GM18867 (cell line): ENCODE measurements around the gene WDR20.

Source experiments
- ATAC-seq: cut with Tn5 transposase; IDR thresholded peaks from one replicate; pipeline ENCODE4 v1.9.1; 2021; ENCODE audit warnings: mild to moderate bottlenecking, moderate library complexity; ENCODE audit not compliant: unreplicated experiment

WDR20 gene

GRCh38 chr14:102195446-102195845 is 55.7 kb downstream of the WDR20 start:
- ATAC-seq, result no peak

GRCh38 chr14:102196039-102196901 is 56.6 kb downstream of the WDR20 start:
- no peak for ATAC-seq

- no peak for ATAC-seq
Observed at GRCh38 chr14:102196902-102197230, 57.2 kb downstream of the WDR20 start.

- ATAC-seq, result no peak
Observed at GRCh38 chr14:102197317-102197853, 57.7 kb downstream of the WDR20 start.

GRCh38 chr14:102200690-102201352 is 61.1 kb downstream of the WDR20 start:
- no peak for ATAC-seq

- no peak for ATAC-seq
Observed at GRCh38 chr14:102201353-102201738, 61.6 kb downstream of the WDR20 start.

- no peak for ATAC-seq
Observed at GRCh38 chr14:102201776-102202175, 62.1 kb downstream of the WDR20 start.

GRCh38 chr14:102202944-102203343 is 63.2 kb downstream of the WDR20 start:
- no peak for ATAC-seq

GRCh38 chr14:102203382-102203781 is 63.7 kb downstream of the WDR20 start:
- no peak for ATAC-seq

- ATAC-seq, result no peak
Observed at GRCh38 chr14:102205560-102205959, 65.9 kb downstream of the WDR20 start.

GRCh38 chr14:102206918-102207317 is 67.2 kb downstream of the WDR20 start:
- ATAC-seq, result no peak

- no peak for ATAC-seq
Observed at GRCh38 chr14:102207831-102208365, 68.2 kb downstream of the WDR20 start.

GRCh38 chr14:102208741-102209140 is 69.0 kb downstream of the WDR20 start:
- no peak for ATAC-seq

GRCh38 chr14:102209224-102209966 is 69.7 kb downstream of the WDR20 start:
- no peak for ATAC-seq

GRCh38 chr14:102210421-102211042 is 70.8 kb downstream of the WDR20 start:
- ATAC-seq, result no peak

- ATAC-seq, result no peak
Observed at GRCh38 chr14:102211240-102211639, 71.5 kb downstream of the WDR20 start.

- ATAC-seq, result no peak
Observed at GRCh38 chr14:102212356-102212755, 72.7 kb downstream of the WDR20 start.

GRCh38 chr14:102212845-102213244 is 73.1 kb downstream of the WDR20 start:
- ATAC-seq, result no peak

- no peak for ATAC-seq
Observed at GRCh38 chr14:102213470-102213869, 73.8 kb downstream of the WDR20 start.

- no peak for ATAC-seq
Observed at GRCh38 chr14:102213984-102214658, 74.4 kb downstream of the WDR20 start.
